ENCODE data around the gene PFKP.

PFKP gene

GRCh38 chr10:3072641-3073360 is 5.5 kb downstream of the PFKP start:
- H3K36me3 Mint-ChIP-seq, result peaks cover 17% of the 10 kb centered on the region
- no peak overlapping the region for H3K27ac Mint-ChIP-seq
- no peaks in the 10 kb centered on the region for H3K9me3 Mint-ChIP-seq (ENCODE audit: low read depth)
- peaks cover 61% of the 10 kb centered on the region for H3K4me1 Mint-ChIP-seq (ENCODE audit: low read depth)
- H3K27me3 Mint-ChIP-seq, result no peaks in the 10 kb centered on the region
- peak overlapping the region; percentile 17 for H3K4me3 Mint-ChIP-seq

DNA sequence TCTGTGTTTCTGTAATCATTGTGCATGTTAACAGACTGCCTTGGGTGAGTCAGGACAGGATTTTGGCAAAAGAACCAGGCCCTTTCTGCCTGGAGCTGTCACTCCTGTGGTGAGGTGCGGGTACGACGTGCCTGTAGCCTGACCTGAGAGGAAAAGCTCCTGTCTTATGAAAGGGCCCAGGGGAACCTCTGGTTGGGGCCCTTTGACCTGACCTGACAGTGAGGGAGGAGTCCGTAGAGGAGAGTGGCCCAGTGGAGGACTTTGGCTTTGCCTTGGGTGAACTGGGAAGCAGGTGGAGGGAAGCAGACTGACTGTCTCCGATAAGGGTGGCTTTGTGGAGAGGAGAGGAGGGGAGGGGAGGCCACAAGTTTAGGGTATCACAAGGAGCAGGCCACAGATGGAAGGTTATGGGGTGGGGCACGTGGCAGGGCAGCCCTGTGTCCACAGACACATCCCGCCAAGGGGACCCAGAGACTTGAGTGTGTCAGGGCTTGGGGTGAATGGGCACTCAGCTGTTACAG is 6.9 kb downstream of the PFKP start:
- H3K27ac Mint-ChIP-seq, result no peak overlapping the region

DNA sequence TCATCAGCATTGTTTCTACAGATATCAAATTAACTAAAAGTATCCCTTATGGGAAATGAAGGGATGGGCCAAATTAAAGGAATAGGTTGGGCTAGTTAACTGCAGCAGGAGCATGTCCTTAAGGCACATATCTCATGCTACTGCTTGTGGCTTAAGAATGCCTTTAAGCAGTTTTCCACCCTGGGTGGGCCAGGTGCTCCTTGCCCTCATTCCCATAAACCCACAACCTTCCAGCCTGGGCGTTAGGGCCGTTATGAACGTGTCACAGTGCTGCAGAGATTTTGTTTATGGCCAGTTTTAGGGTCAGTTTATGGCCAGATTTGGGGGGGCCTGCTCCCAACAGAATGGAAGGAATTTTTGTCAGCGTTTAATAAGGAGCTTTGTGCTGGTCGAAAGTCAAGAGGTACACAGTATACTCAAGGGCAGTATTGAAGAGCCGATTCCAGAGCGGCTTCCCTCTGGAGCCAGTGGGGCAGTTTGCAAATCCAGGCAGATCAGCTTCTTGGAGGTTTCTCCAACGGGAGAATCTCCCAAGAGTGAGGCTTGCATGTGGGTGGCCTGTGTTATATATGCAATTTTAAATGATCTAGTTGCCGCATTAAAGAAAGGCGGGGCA is 7.7 kb downstream of the PFKP start:
- no peak overlapping the region for H3K4me3 Mint-ChIP-seq
- H3K9me3 Mint-ChIP-seq (ENCODE audit: low read depth), result no peaks in the 10 kb centered on the region
- H3K27ac Mint-ChIP-seq, result no peak overlapping the region
- H3K27me3 Mint-ChIP-seq, result no peaks in the 10 kb centered on the region
- peaks cover 55% of the 10 kb centered on the region for H3K4me1 Mint-ChIP-seq (ENCODE audit: low read depth)
- H3K36me3 Mint-ChIP-seq, result peaks cover 11% of the 10 kb centered on the region

More for the DNA sequence above, 6.9 kb downstream of the PFKP start:
- H3K4me3 Mint-ChIP-seq, result no peak overlapping the region
- H3K9me3 Mint-ChIP-seq (ENCODE audit: low read depth), result no peaks in the 10 kb centered on the region
- peaks cover 63% of the 10 kb centered on the region for H3K4me1 Mint-ChIP-seq (ENCODE audit: low read depth)
- peaks cover 17% of the 10 kb centered on the region for H3K36me3 Mint-ChIP-seq
- no peaks in the 10 kb centered on the region for H3K27me3 Mint-ChIP-seq

DNA sequence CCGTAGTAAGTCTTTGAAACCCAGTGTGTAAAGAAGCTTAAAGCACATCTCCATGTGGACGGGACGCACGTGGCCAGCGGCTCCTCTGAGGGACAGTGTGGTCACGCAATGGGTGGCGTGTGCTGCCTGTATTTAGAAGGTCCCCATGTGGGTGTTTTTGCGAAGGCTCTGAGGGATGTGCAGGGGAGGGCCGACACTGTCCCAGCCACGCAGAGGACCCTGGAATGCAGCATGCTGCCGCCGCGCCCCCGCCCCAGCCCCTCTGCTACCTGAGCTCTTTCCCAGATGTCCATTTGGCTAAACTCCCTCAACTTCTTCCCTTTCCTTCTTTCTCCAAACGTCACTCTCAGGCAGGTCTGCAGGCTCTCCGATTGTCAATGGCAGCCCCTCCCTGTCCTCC is 8.8 kb downstream of the PFKP start:
- no peaks in the 10 kb centered on the region for H3K9me3 Mint-ChIP-seq (ENCODE audit: low read depth)
- peaks cover 7% of the 10 kb centered on the region for H3K36me3 Mint-ChIP-seq
- peaks cover 49% of the 10 kb centered on the region for H3K4me1 Mint-ChIP-seq (ENCODE audit: low read depth)

DNA sequence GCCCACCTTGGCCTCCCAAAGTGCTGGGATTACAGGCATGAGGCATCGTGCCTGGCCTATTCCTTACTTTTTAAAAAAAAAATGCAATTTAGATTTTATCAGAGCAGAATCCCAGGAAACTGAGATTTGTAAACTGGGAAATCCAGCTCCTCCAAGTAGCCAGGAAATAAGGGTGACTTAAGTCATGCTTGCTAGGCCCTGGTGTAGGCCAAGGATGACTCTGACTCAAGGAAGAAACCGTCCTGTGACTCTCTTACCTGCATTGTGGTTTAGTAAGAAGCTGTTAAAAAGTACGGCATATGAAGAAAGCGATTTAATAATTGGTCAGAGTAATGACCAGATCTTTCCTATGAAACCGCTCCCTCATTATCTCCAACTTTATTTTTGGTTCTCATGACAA is 10.2 kb downstream of the PFKP start:
- peaks cover 36% of the 10 kb centered on the region for H3K4me1 Mint-ChIP-seq (ENCODE audit: low read depth)
- H3K36me3 Mint-ChIP-seq, result peaks cover 4% of the 10 kb centered on the region

More for the DNA sequence above, 8.8 kb downstream of the PFKP start:
- Mint-ChIP-seq H3K27me3 (no peaks in the 10 kb centered on the region), H3K4me3 (no peak overlapping the region), H3K27ac (no peak overlapping the region)

GRCh38 chr10:3077940-3078630 is 10.7 kb downstream of the PFKP start:
- H3K4me1 Mint-ChIP-seq (ENCODE audit: low read depth), result peaks cover 32% of the 10 kb centered on the region
- peaks cover 4% of the 10 kb centered on the region for H3K36me3 Mint-ChIP-seq

More for the DNA sequence above, 10.2 kb downstream of the PFKP start:
- Mint-ChIP-seq H3K27ac (no peak overlapping the region), H3K9me3 (ENCODE audit: low read depth) (no peaks in the 10 kb centered on the region), H3K4me3 (no peak overlapping the region), H3K27me3 (no peaks in the 10 kb centered on the region)

GRCh38 chr10:3081383-3081981 is 14.1 kb downstream of the PFKP start:
- Mint-ChIP-seq H3K27me3 (no peaks in the 10 kb centered on the region), H3K9me3 (ENCODE audit: low read depth) (no peaks in the 10 kb centered on the region), H3K4me3 (no peak overlapping the region), H3K4me1 (ENCODE audit: low read depth) (peaks cover 22% of the 10 kb centered on the region), H3K27ac (no peak overlapping the region), H3K36me3 (peaks cover 6% of the 10 kb centered on the region)

More at GRCh38 chr10:3077940-3078630, 10.7 kb downstream of the PFKP start:
- Mint-ChIP-seq H3K27me3 (no peaks in the 10 kb centered on the region), H3K4me3 (no peak overlapping the region), H3K9me3 (ENCODE audit: low read depth) (no peaks in the 10 kb centered on the region), H3K27ac (peak overlapping the region; percentile 8)

- no peaks in the 10 kb centered on the region for H3K9me3 Mint-ChIP-seq (ENCODE audit: low read depth)
- H3K4me3 Mint-ChIP-seq, result no peak overlapping the region
- H3K27me3 Mint-ChIP-seq, result no peaks in the 10 kb centered on the region
- peaks cover 18% of the 10 kb centered on the region for H3K4me1 Mint-ChIP-seq (ENCODE audit: low read depth)
- peaks cover 7% of the 10 kb centered on the region for H3K36me3 Mint-ChIP-seq
- H3K27ac Mint-ChIP-seq, result no peak overlapping the region
Measured at GRCh38 chr10:3082290-3082689, 14.9 kb downstream of the PFKP start.

DNA sequence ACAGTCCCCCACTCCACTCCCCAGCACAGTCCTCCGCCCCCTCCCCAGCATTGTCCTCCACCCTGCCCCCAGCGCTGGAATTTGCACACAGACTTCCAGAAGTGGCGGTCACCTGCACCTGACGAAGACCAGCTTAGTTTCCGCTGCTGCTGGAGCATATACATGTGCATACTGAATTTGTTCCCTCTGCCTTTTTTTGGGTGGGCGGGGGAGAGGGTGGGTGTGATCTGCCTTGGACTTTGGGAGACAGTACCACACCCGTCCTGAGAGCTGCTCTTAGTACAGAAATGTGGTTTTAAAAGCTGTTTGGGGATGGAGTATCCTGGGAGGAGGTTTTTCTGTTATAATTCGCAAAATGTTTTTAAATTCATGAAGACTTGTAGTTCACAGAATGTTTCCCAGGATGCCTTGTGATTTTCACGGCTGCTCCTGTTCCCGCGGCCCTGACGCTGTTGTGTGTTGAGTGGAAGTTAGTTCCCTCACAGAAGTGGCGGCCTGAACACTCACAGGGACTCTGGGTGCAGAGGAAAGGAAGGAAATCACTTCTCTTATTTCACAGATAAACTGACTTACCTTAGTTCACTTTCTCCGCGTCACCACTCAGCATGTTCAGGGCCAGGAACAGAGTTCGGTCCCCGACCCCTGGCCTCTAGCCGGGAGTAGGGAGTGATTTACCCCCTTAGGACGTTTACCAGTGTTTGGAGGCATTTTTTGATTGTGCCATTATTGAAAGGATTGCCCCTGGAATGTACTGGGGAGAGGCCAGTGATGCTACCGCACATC is 18.6 kb downstream of the PFKP start:
- no peaks in the 10 kb centered on the region for H3K27me3 Mint-ChIP-seq
- peaks cover 9% of the 10 kb centered on the region for H3K36me3 Mint-ChIP-seq
- no peak overlapping the region for H3K27ac Mint-ChIP-seq
- no peaks in the 10 kb centered on the region for H3K9me3 Mint-ChIP-seq (ENCODE audit: low read depth)
- no peak overlapping the region for H3K4me3 Mint-ChIP-seq
- peaks cover 29% of the 10 kb centered on the region for H3K4me1 Mint-ChIP-seq (ENCODE audit: low read depth)

DNA sequence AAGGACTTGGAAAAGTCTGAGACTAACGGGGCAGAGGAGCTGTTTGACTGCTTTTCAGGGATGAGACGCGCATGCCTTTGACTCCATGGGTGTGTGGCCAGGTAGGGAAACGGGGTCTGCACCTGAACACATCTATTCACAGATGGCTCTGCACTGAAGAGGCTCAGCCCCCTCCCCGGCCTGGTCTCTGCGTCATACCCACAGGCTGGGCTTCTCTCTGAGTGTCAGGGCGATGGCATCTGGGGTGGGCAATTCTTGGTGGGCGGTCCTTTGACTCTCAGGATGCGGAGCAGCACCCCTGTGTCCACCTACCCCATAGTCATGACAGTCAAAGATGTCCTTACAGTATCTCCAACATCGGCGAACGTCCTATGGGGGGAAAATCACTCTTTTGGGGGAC is 23.0 kb downstream of the PFKP start:
- Mint-ChIP-seq H3K9me3 (ENCODE audit: low read depth) (no peaks in the 10 kb centered on the region), H3K27ac (no peak overlapping the region), H3K27me3 (no peaks in the 10 kb centered on the region), H3K4me3 (no peak overlapping the region), H3K4me1 (ENCODE audit: low read depth) (peaks cover 60% of the 10 kb centered on the region), H3K36me3 (peaks cover 13% of the 10 kb centered on the region)

- peak overlapping the region; percentile 86 for H3K27ac Mint-ChIP-seq
- peaks cover 65% of the 10 kb centered on the region for H3K4me1 Mint-ChIP-seq (ENCODE audit: low read depth)
Measured at GRCh38 chr10:3090914-3091787, 23.8 kb downstream of the PFKP start.

GRCh38 chr10:3091921-3092320 is 24.6 kb downstream of the PFKP start:
- Mint-ChIP-seq H3K9me3 (ENCODE audit: low read depth) (no peaks in the 10 kb centered on the region), H3K27me3 (no peaks in the 10 kb centered on the region), H3K27ac (peak overlapping the region; percentile 18), H3K4me1 (ENCODE audit: low read depth) (peaks cover 69% of the 10 kb centered on the region), H3K36me3 (peaks cover 13% of the 10 kb centered on the region), H3K4me3 (no peak overlapping the region)

More at GRCh38 chr10:3090914-3091787, 23.8 kb downstream of the PFKP start:
- Mint-ChIP-seq H3K4me3 (peak overlapping the region; percentile 55), H3K36me3 (peaks cover 13% of the 10 kb centered on the region), H3K9me3 (ENCODE audit: low read depth) (no peaks in the 10 kb centered on the region), H3K27me3 (no peaks in the 10 kb centered on the region)

GRCh38 chr10:3093996-3094395 is 26.6 kb downstream of the PFKP start:
- peak overlapping the region; percentile 72 for H3K4me3 Mint-ChIP-seq
- no peaks in the 10 kb centered on the region for H3K9me3 Mint-ChIP-seq (ENCODE audit: low read depth)
- H3K36me3 Mint-ChIP-seq, result peaks cover 10% of the 10 kb centered on the region
- H3K27ac Mint-ChIP-seq, result peak overlapping the region; percentile 92
- H3K4me1 Mint-ChIP-seq (ENCODE audit: low read depth), result peaks cover 67% of the 10 kb centered on the region
- H3K27me3 Mint-ChIP-seq, result no peaks in the 10 kb centered on the region

All from activated naive CD8-positive, alpha-beta T cell (primary cell).